Activated CD4-positive, alpha-beta memory T cell treated with anti-CD3 and anti-CD28 coated beads for 36 hours (primary cell): ENCODE data around the gene TUT1. TPM values are rescaled to one million over a fixed set of nuclear protein-coding genes. Genes with fewer than 3 reads are reported as not detected.
A peak's percentile ranks its signal among the peaks of the same experiment; 100 is the strongest.
"Not testable (repeated sequence)": the region's sequence is repeated elsewhere in the genome, so short reads cannot be mapped to it uniquely, and the experiment has no call there.

Experiments used
- CTCF ChIA-PET: fragments of 350-600 bp; sonication (Branson Sonifier 250); formaldehyde crosslinking; loops from one replicate; lab custom pipeline; 2021; ENCODE audit warnings: antibody characterized with exemption, inconsistent platforms; lab: Charles Lee
- POLR2A ChIA-PET: fragments of 350-600 bp; sonication (Branson Sonifier 250); formaldehyde crosslinking; loops from one replicate; lab custom pipeline; 2021; ENCODE audit warnings: antibody characterized with exemption; lab: Charles Lee
- DNase-seq: peaks from one replicate; pipeline ENCODE4 v3.0.0-alpha.2; 2020
- H3K27ac Mint-ChIP-seq: one replicate; pipeline ENCODE4 v1.8.0; 2021; ENCODE audit warnings: mixed read lengths
- H3K27me3 Mint-ChIP-seq: one replicate; pipeline ENCODE4 v1.8.0; 2021; ENCODE audit warnings: mixed read lengths
- H3K36me3 Mint-ChIP-seq: one replicate; pipeline ENCODE4 v1.8.0; 2021; ENCODE audit warnings: mixed read lengths
- H3K4me1 Mint-ChIP-seq: one replicate; pipeline ENCODE4 v1.8.0; 2021; ENCODE audit warnings: low read depth, mixed read lengths
- H3K4me3 Mint-ChIP-seq: one replicate; pipeline ENCODE4 v1.8.0; 2021; ENCODE audit warnings: mild to moderate bottlenecking, mixed read lengths
- H3K9me3 Mint-ChIP-seq: one replicate; pipeline ENCODE4 v1.8.0; 2021; ENCODE audit warnings: mixed read lengths
- intact Hi-C: fragments of 100-400 bp; cut with micrococcal nuclease; formaldehyde crosslinking; loops from one replicate; pipeline ENCODE4 v1.15.1; 2023
- total RNA-seq, 2 experiments: library from RNA; stranded (reverse); gene quantifications; one replicate each; pipeline ENCODE4 v1.2.3, GENCODE V29; 2021

TUT1 gene
- total RNA-seq, 2 experiments from 2014 or later: 32.7 to 34.2 TPM

GRCh38 chr11:62567018-62567633 is 24.2 kb downstream of the TUT1 start:
- ChIA-PET POLR2A (interaction anchor here (0.6 to 1.9 kb wide), 2 partner anchors 10 to 59 kb away, joined by 4 to 10 read pairs; no protein-coding TSS in a partner anchor), CTCF (interaction anchor here (0.6 to 3.2 kb wide), 7 partner anchors 9 to 558 kb away, joined by 3 to 19 read pairs (median 3); no protein-coding TSS in a partner anchor)
- Mint-ChIP-seq H3K4me3 (no peak overlapping the region), H3K27me3 (no peaks in the 10 kb centered on the region), H3K9me3 (no peaks in the 10 kb centered on the region), H3K27ac (peak overlapping the region; percentile 85), H3K4me1 (peaks cover 62% of the 10 kb centered on the region), H3K36me3 (peaks cover 63% of the 10 kb centered on the region)
- no peak for DNase-seq
- intact Hi-C loops: no loop called here

- Mint-ChIP-seq H3K4me1 (peaks cover 59% of the 10 kb centered on the region), H3K4me3 (no peak overlapping the region), H3K27ac (peak overlapping the region; percentile 59), H3K36me3 (peaks cover 61% of the 10 kb centered on the region), H3K9me3 (no peaks in the 10 kb centered on the region), H3K27me3 (no peaks in the 10 kb centered on the region)
- ChIA-PET CTCF (interaction anchor here (0.9 to 3.2 kb wide), 6 partner anchors 8 to 220 kb away, joined by 3 to 19 read pairs (median 5); no protein-coding TSS in a partner anchor), POLR2A (interaction anchor here (1.0 to 1.9 kb wide), 4 partner anchors 9 to 105 kb away, joined by 3 to 10 read pairs (median 4); partner anchors contain the start of genes LBHD1, TUT1 and UQCC3)
- no peak for DNase-seq
- intact Hi-C loops: no loop called here
Observed at GRCh38 chr11:62566247-62566646, 25.1 kb downstream of the TUT1 start.

- no peaks in the 10 kb centered on the region for H3K9me3 Mint-ChIP-seq
- no peak for DNase-seq
- peak overlapping the region; percentile 59 for H3K27ac Mint-ChIP-seq
- peaks cover 60% of the 10 kb centered on the region for H3K4me1 Mint-ChIP-seq
- intact Hi-C loops: no loop called here
- CTCF ChIA-PET: interaction anchor here (1.7 to 3.2 kb wide), 3 partner anchors 22 to 141 kb away, joined by 5 to 19 read pairs (median 11); partner anchors contain the start of gene TUT1
- POLR2A ChIA-PET: interaction anchor here (1.5 to 1.9 kb wide), 3 partner anchors 8 to 106 kb away, joined by 3 to 10 read pairs (median 6); partner anchors contain the start of genes LBHD1, TUT1 and UQCC3
- H3K27me3 Mint-ChIP-seq: no peaks in the 10 kb centered on the region
- H3K36me3 Mint-ChIP-seq: peaks cover 63% of the 10 kb centered on the region
- no peak overlapping the region for H3K4me3 Mint-ChIP-seq
Observed at GRCh38 chr11:62565100-62565802, 26.1 kb downstream of the TUT1 start.

DNA sequence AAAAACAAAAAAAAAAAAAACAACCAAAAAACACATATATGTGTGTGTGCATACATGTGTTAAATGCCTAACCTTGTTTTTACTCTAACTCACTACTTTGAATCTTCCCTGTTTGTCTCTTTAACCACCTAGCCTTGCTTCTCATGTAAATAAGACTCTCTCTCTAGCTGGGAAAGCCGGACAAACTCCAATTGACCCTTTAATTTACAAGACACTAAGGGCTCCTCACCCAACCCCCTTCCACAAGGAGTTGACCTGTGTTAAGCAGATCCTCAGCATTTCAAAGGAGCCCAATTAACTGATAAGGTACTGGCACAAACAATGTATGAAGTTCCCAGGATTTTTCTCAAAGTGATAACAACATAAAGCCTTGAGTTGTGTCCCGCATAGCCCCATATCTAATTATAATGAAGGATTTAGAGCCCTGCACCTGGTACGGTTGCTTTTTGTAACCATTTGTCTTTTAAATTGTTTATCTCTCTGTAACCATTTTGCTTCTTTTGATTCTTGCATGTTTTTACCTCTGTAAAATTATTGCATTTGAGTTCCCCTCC is 29.6 kb downstream of the TUT1 start:
- peak overlapping the region; percentile 59 for H3K27ac Mint-ChIP-seq
- H3K27me3 Mint-ChIP-seq, intact Hi-C loops, DNase-seq, H3K4me3 Mint-ChIP-seq, H3K9me3 Mint-ChIP-seq: not testable (repeated sequence)
- peaks cover 62% of the 10 kb centered on the region for H3K36me3 Mint-ChIP-seq
- H3K4me1 Mint-ChIP-seq: peaks cover 68% of the 10 kb centered on the region
- ChIA-PET CTCF (interaction anchor here (1.3 to 7.5 kb wide), 6 partner anchors 11 to 295 kb away, joined by 3 to 172 read pairs (median 30); no protein-coding TSS in a partner anchor), POLR2A (interaction anchor here (0.7 kb wide), 1 partner anchor 54 kb away, joined by 3 read pairs; no protein-coding TSS in a partner anchor)

DNA sequence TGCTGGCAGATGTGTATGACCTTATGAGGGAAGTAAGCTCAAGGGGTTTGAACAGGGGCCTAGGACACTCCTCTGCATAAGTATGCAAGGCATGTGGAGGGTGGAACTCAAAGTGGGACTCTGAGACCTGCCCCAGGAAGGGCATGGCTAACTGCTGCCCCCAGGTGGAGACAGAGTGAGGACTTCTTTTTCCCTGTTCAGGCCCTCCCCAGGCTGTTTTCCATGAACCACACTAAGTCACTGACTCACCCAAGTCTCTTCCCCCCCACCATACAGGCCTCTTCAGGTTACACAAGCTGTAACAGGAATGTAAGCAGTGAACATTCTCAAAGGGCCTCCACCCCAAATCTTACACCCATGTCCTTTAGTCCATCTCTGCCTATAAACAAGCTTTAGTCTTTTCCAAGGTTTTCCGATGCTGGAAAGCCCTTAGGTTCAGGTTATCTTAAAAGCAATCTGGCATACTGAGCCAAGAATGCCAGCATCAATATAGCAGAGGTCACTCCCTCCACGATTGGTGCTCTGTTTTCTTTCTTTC is 30.7 kb downstream of the TUT1 start:
- POLR2A ChIA-PET: interaction anchor here (0.9 to 4.1 kb wide), 8 partner anchors 9 to 136 kb away, joined by 3 to 18 read pairs (median 6); partner anchors contain the start of genes C11orf98, CSKMT and TUT1
- intact Hi-C loops: loop anchor here (1.0 kb wide), 4 partner anchors 8 to 136 kb away; partner anchors contain the start of gene EEF1G
- Mint-ChIP-seq H3K36me3 (peaks cover 50% of the 10 kb centered on the region), H3K4me1 (peaks cover 68% of the 10 kb centered on the region), H3K4me3 (no peak overlapping the region), H3K27me3 (no peaks in the 10 kb centered on the region), H3K27ac (peak overlapping the region; percentile 92), H3K9me3 (no peaks in the 10 kb centered on the region)
- peak; percentile 90 for DNase-seq
- CTCF ChIA-PET: interaction anchor here (0.6 to 7.5 kb wide), 18 partner anchors 9 to 296 kb away, joined by 3 to 172 read pairs (median 4); partner anchors contain the start of genes AHNAK and TUT1

DNA sequence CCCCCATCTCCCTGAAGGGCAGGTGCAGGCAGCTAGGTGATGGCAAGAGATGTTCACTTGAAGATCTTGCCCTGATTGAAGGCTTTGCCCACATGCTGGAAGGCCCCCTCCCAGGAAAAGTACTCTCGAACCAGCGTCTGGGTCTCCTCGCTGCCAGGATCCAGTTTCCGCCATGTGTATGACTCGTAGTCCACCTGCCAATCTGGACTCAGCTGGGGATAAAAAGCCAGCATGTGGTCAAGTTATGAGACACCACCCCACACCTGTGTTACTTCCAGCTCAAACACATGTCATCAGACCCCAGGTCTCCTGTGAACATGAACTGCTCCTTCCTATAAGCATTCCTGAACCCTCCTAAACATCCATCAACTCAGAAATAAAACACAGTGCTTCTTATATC is 31.7 kb downstream of the TUT1 start:
- not testable (repeated sequence) for H3K9me3 Mint-ChIP-seq, DNase-seq, H3K4me3 Mint-ChIP-seq, H3K27me3 Mint-ChIP-seq
- ChIA-PET POLR2A (interaction anchor here (1.0 to 9.1 kb wide), 7 partner anchors 8 to 135 kb away, joined by 3 to 188 read pairs (median 9); partner anchors contain the start of genes AHNAK, C11orf98, CSKMT and TUT1), CTCF (interaction anchor here (0.8 to 7.5 kb wide), 13 partner anchors 9 to 166 kb away, joined by 3 to 172 read pairs (median 7); partner anchors contain the start of genes AHNAK and TUT1)
- H3K36me3 Mint-ChIP-seq: peaks cover 42% of the 10 kb centered on the region
- H3K4me1 Mint-ChIP-seq: peaks cover 75% of the 10 kb centered on the region
- intact Hi-C loops: loop anchor here (1.0 to 5.0 kb wide), 5 partner anchors 7 to 283 kb away; partner anchors contain the start of gene EEF1G
- H3K27ac Mint-ChIP-seq: peak overlapping the region; percentile 92

DNA sequence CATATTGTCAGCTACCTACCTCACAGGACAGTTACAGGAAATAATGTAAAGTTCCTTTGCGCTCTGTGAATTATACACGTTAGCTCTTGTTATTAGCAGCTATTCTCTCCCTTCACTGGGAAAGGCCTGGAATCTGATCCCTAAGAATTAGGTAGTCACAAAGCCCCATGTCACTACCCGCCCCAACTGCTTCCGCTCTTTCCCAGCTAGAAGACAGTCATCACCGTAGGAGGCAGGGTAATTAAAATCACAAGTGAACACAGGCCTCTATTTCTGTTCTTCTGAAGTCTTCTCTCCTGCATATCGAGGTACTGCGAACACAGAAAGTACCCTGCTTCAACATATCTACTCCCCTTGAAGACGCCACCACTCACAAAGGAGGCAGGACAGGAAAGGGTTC is 32.1 kb downstream of the TUT1 start:
- Mint-ChIP-seq H3K36me3 (peaks cover 42% of the 10 kb centered on the region), H3K9me3 (no peaks in the 10 kb centered on the region), H3K27me3 (no peaks in the 10 kb centered on the region), H3K27ac (peak overlapping the region; percentile 92), H3K4me3 (no peak overlapping the region), H3K4me1 (peaks cover 79% of the 10 kb centered on the region)
- ChIA-PET POLR2A (interaction anchor here (1.1 to 9.1 kb wide), 6 partner anchors 8 to 134 kb away, joined by 4 to 188 read pairs (median 10); partner anchors contain the start of genes AHNAK, C11orf98, CSKMT and TUT1), CTCF (interaction anchor here (0.6 to 7.5 kb wide), 11 partner anchors 8 to 228 kb away, joined by 3 to 172 read pairs (median 7); partner anchors contain the start of genes AHNAK, LBHD1, TMEM179B and TUT1)
- DNase-seq: no peak
- intact Hi-C loops: loop anchor here (5.0 kb wide), 1 partner anchor 283 kb away; no protein-coding TSS in a partner anchor

DNA sequence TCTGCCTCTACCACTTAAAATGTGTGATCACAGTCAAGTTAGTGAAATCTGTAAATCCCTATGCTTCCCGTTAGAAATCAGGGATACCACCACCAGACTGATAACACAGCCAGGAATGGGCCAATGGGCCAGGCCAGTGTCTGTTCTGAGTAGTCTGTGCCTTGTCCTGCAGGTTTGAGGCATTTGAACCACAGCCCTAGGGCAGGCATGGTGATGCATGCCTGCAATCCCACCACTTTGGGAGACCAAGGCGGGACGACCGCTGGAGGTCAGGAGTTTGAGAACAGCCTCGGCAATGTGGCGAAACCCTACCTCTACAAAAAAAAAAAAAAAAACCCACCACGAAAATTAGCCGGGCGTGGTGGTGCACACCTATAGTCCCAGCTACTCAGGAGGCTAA is 32.7 kb downstream of the TUT1 start:
- ChIA-PET CTCF (interaction anchor here (0.6 to 7.5 kb wide), 11 partner anchors 8 to 228 kb away, joined by 3 to 172 read pairs (median 7); partner anchors contain the start of genes AHNAK, LBHD1, TMEM179B and TUT1), POLR2A (interaction anchor here (1.1 to 9.1 kb wide), 5 partner anchors 16 to 134 kb away, joined by 4 to 188 read pairs (median 8); partner anchors contain the start of genes AHNAK, C11orf98, CSKMT and TUT1)
- peaks cover 81% of the 10 kb centered on the region for H3K4me1 Mint-ChIP-seq
- intact Hi-C loops: loop anchor here (5.0 kb wide), 1 partner anchor 284 kb away; no protein-coding TSS in a partner anchor
- no peaks in the 10 kb centered on the region for H3K9me3 Mint-ChIP-seq
- no peak overlapping the region for H3K4me3 Mint-ChIP-seq
- DNase-seq: no peak
- peak overlapping the region; percentile 96 for H3K27ac Mint-ChIP-seq
- H3K27me3 Mint-ChIP-seq: no peaks in the 10 kb centered on the region
- peaks cover 39% of the 10 kb centered on the region for H3K36me3 Mint-ChIP-seq

DNA sequence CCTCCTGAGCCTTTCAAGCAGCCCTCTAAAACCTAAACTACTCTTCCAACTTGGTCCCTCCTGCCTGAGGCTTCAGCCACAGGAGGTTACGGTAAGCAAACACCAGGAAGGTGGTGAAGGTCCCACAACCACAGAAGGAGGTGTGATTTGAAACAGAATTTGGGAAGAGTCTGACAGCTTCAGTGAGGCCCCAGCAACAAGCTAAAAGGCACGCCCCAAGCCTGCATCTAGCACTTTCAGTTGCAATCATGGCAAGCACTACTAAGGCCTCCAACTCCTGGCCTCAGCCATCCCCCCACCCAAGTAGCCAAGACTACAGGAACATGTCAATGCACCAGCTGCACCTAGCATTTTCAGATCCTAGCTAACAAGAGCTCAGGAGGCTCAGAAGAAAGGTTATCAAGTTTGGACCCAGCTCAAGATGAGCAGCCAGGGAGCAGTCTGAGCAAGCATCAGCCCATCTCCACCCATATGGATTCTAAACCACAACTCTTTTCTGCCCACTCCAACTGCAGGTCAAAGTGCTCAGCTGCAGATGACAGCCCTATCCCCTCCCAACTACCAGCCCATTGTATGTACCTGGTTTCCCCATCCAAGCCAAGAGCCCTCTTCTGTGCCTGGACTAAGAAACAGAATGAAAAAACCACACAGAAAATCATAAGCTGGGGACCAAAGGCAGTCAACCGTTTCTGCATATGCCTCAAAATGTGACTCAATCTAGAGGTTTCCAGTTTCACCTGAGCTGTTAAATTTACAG is 34.3 kb downstream of the TUT1 start:
- intact Hi-C loops: loop anchor here (1.0 to 5.0 kb wide), 4 partner anchors 14 to 285 kb away; partner anchors contain the start of genes EEF1G and TUT1
- H3K27me3 Mint-ChIP-seq: no peaks in the 10 kb centered on the region

More for the DNA sequence above, 34.3 kb downstream of the TUT1 start:
- Mint-ChIP-seq H3K4me3 (peak overlapping the region; percentile 59), H3K9me3 (no peaks in the 10 kb centered on the region), H3K27ac (peak overlapping the region; percentile 96), H3K4me1 (peaks cover 94% of the 10 kb centered on the region), H3K36me3 (peaks cover 35% of the 10 kb centered on the region)
- ChIA-PET CTCF (interaction anchor here (0.8 to 7.5 kb wide), 16 partner anchors 9 to 230 kb away, joined by 3 to 172 read pairs (median 4); partner anchors contain the start of genes AHNAK, C11orf98, CSKMT and EEF1G), POLR2A (interaction anchor here (0.6 to 9.1 kb wide), 16 partner anchors 9 to 329 kb away, joined by 3 to 188 read pairs (median 5); partner anchors contain the start of genes AHNAK, C11orf98, CSKMT and EEF1G)
- DNase-seq: peak; percentile 86
